Chondrocyte (in vitro differentiated cells): ENCODE data around the gene SCCPDH. TPM values are rescaled to one million over a fixed set of nuclear protein-coding genes. Genes with fewer than 3 reads are reported as not detected.
A peak's percentile ranks its signal among the peaks of the same experiment; 100 is the strongest.

Experiments
- DNase-seq: peaks from one replicate; pipeline ENCODE4 v3.0.0; 2021; ENCODE audit warnings: mixed read lengths, low spot score
- H3K27ac Mint-ChIP-seq: one replicate; pipeline ENCODE4 v1.8.0; 2021; ENCODE audit warnings: mild to moderate bottlenecking, moderate library complexity, mixed read lengths; ENCODE audit not compliant: unreplicated experiment
- H3K27me3 Mint-ChIP-seq: 2 replicates; pipeline ENCODE4 v1.8.0; 2021; ENCODE audit warnings: low read depth, mixed read lengths
- H3K36me3 Mint-ChIP-seq: 2 replicates; pipeline ENCODE4 v1.8.0; 2021; ENCODE audit warnings: low read depth, mixed read lengths
- H3K4me1 Mint-ChIP-seq: 2 replicates; pipeline ENCODE4 v1.8.0; 2021; ENCODE audit warnings: low read depth, mild to moderate bottlenecking, mixed read lengths
- H3K4me3 Mint-ChIP-seq: one replicate; pipeline ENCODE4 v1.8.0; 2021; ENCODE audit warnings: mild to moderate bottlenecking, moderate library complexity, mixed read lengths; ENCODE audit not compliant: unreplicated experiment
- H3K9me3 Mint-ChIP-seq: 2 replicates; pipeline ENCODE4 v1.8.0; 2021; ENCODE audit warnings: low read depth, mixed read lengths
- total RNA-seq: library from RNA; stranded (reverse); gene quantifications from 3 replicates; pipeline ENCODE4 v1.2.1, GENCODE V29; 2021
- TF ChIP-seq, protein P1 (sequence below): fragments of 200-600 bp; sonication (generic); IDR thresholded peaks from 2 replicates; pipeline ENCODE4 v1.5.0; 2021; ENCODE audit warnings: antibody characterized with exemption, mild to moderate bottlenecking, moderate library complexity

The SCCPDH gene
- total RNA-seq, 1 donor from 2014 or later: 33.5 TPM

DNA sequence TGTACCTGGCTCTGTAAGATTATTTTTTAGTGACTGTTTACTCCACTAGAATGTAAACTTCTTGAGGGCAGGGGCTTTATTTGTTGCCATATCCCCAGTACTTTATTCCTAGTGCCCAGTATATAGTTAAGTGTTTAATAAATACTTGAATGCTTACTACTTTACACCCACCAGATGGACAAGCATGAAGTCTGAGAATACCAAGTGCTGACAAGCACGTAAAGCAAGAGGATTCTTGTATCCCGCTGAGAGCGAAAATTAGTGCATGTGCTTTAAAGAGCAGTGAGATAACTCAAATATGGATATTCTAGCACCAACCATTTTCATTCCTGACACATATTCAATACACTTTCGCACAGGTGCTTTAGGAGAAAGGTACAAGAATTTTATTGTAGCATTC, 1.5 kb upstream of the SCCPDH start:
- TF ChIP-seq, protein P1, sequence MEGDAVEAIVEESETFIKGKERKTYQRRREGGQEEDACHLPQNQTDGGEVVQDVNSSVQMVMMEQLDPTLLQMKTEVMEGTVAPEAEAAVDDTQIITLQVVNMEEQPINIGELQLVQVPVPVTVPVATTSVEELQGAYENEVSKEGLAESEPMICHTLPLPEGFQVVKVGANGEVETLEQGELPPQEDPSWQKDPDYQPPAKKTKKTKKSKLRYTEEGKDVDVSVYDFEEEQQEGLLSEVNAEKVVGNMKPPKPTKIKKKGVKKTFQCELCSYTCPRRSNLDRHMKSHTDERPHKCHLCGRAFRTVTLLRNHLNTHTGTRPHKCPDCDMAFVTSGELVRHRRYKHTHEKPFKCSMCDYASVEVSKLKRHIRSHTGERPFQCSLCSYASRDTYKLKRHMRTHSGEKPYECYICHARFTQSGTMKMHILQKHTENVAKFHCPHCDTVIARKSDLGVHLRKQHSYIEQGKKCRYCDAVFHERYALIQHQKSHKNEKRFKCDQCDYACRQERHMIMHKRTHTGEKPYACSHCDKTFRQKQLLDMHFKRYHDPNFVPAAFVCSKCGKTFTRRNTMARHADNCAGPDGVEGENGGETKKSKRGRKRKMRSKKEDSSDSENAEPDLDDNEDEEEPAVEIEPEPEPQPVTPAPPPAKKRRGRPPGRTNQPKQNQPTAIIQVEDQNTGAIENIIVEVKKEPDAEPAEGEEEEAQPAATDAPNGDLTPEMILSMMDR: no peak
- Mint-ChIP-seq H3K4me1 (peaks cover 29% of the 10 kb centered on the region), H3K9me3 (peaks cover 9% of the 10 kb centered on the region), H3K36me3 (peaks cover 10% of the 10 kb centered on the region), H3K27me3 (no peaks in the 10 kb centered on the region), H3K4me3 (no peak overlapping the region), H3K27ac (no peak overlapping the region)
- DNase-seq: no peak

DNA sequence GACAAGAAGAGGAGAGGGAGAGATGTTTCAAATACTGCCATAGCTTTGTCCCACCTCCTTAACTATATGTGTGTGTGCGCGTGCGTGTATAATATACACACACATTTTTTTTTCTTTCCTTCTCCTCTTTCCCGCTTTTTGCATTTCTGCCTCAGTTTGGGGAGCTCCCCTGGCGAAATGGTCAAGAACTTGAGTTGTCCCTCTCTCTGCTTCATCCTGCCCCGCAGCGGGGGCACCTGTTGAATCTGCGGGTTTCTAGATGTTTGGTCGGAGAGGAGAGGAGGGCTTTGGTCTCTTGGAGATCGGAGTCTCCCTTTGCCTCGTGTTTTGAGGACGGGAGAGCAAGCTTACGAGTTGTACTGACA, 504 bp downstream of the SCCPDH start:
- peaks cover 38% of the 10 kb centered on the region for H3K4me1 Mint-ChIP-seq
- H3K4me3 Mint-ChIP-seq: peak overlapping the region; percentile 90
- H3K27ac Mint-ChIP-seq: peak overlapping the region; percentile 81
- DNase-seq: no peak
- TF ChIP-seq, protein P1: peak; percentile 4
- no peaks in the 10 kb centered on the region for H3K27me3 Mint-ChIP-seq
- H3K9me3 Mint-ChIP-seq: peaks cover 13% of the 10 kb centered on the region
- H3K36me3 Mint-ChIP-seq: peaks cover 24% of the 10 kb centered on the region

DNA sequence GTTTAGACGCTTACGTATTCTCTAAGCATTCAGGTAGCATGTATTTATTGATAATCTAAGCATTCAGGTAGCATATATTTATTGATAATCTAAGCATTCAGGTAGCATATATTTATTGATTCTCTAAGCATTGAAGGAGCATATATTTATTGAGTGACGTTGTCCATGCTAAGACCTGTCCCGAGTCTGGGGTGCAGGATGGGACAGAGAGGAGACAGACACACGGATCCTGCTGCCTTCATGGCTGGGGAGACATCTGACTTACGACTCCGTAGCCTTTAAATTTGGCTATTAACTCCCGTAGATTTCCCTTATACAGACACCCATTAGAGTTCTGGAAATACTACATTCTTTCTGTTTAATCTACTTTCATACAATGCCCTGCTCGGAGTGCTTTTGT, 982 bp downstream of the SCCPDH start:
- Mint-ChIP-seq H3K36me3 (peaks cover 29% of the 10 kb centered on the region), H3K4me3 (peak overlapping the region; percentile 90), H3K27me3 (no peaks in the 10 kb centered on the region), H3K27ac (peak overlapping the region; percentile 81), H3K9me3 (peaks cover 13% of the 10 kb centered on the region), H3K4me1 (peaks cover 38% of the 10 kb centered on the region)
- no peak for DNase-seq
- TF ChIP-seq, protein P1: no peak

DNA sequence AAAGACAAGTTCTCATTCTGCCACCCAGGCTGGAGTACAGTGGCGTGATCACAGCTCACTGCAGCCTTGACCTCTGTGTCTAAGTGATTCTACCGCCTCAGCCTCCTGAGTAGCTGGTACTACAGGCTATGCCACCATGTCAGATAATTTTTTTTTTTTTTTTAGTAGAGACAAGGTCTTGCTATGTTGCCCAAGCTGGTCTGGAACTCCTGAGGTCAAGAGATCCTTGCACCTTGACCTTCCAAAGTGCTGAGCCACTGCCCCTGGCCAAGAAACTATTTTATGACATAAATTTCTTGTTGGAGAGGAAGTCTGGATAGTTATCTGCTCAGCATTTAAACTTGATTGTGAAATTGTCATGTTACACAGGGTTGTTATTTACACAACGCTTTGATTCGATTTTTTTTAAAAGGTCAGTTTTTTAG, 2.1 kb downstream of the SCCPDH start:
- no peak for DNase-seq
- H3K4me1 Mint-ChIP-seq: peaks cover 38% of the 10 kb centered on the region
- no peaks in the 10 kb centered on the region for H3K27me3 Mint-ChIP-seq
- peaks cover 8% of the 10 kb centered on the region for H3K9me3 Mint-ChIP-seq
- H3K27ac Mint-ChIP-seq: no peak overlapping the region
- TF ChIP-seq, protein P1: no peak
- H3K4me3 Mint-ChIP-seq: no peak overlapping the region
- H3K36me3 Mint-ChIP-seq: peaks cover 33% of the 10 kb centered on the region

DNA sequence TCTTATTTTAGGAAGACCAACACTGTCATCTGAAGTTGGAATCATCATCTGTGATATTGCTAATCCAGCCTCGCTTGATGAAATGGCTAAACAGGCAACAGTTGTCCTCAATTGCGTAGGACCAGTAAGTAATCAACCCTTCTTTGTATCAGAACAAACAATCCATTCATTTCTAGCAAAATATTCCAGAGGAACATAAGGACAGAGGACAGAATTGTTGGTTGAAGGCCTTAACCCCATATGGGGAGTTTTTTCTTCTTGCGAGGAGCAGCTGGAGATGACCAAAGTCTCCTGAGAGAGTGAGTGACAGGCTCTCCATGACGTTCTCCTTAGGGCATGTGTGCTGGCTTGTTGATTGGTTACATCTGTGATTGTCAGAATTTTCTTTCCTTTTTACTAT, 2.7 kb downstream of the SCCPDH start:
- H3K36me3 Mint-ChIP-seq: peaks cover 40% of the 10 kb centered on the region
- H3K4me3 Mint-ChIP-seq: no peak overlapping the region
- peaks cover 38% of the 10 kb centered on the region for H3K4me1 Mint-ChIP-seq
- no peak overlapping the region for H3K27ac Mint-ChIP-seq
- no peak for DNase-seq
- TF ChIP-seq, protein P1: no peak
- H3K9me3 Mint-ChIP-seq: peaks cover 8% of the 10 kb centered on the region
- no peaks in the 10 kb centered on the region for H3K27me3 Mint-ChIP-seq
